Muscle layer of colon (tissue), 2 donors: ENCODE data around the gene PARS2.

Experiments used
- H3K27ac ChIP-seq: one replicate; pipeline ENCODE4 v1.7.0; 2013; ENCODE audit warnings: low read depth, mild to moderate bottlenecking, low read length, moderate library complexity
- H3K27me3 ChIP-seq, 2 donors: one replicate each; pipeline ENCODE4 v1.7.0; 2013; ENCODE audit warnings: low read length in 2 of 2, mild to moderate bottlenecking in 2 of 2; ENCODE audit not compliant: insufficient read depth in 2 of 2, control insufficient read depth in 1 of 2
- H3K36me3 ChIP-seq: one replicate; pipeline ENCODE4 v1.7.0; 2013; ENCODE audit warnings: mild to moderate bottlenecking, low read length; ENCODE audit not compliant: insufficient read depth
- H3K4me1 ChIP-seq: one replicate; pipeline ENCODE4 v1.7.0; 2013; ENCODE audit warnings: mild to moderate bottlenecking, low read length; ENCODE audit not compliant: insufficient read depth
- H3K4me3 ChIP-seq, 2 donors: one replicate each; pipeline ENCODE4 v1.7.0; 2013; ENCODE audit warnings: low read length in 2 of 2, low read depth in 1 of 2, mild to moderate bottlenecking in 1 of 2, moderate library complexity in 1 of 2
- H3K9ac ChIP-seq: one replicate; pipeline ENCODE4 v1.7.0; 2013; ENCODE audit warnings: low read length
- H3K9me3 ChIP-seq: one replicate; pipeline ENCODE4 v1.7.0; 2013; ENCODE audit warnings: mild to moderate bottlenecking, low read length
- donor health status: abdominal sarcoma.
- donor health status: Adenocarcinoma of cecum.

The PARS2 gene

GRCh38 chr1:54711536-54711935 is 52.8 kb downstream of the PARS2 start:
- H3K9me3 ChIP-seq, result no peaks in the 10 kb centered on the region
- peaks cover 6% of the 10 kb centered on the region for H3K36me3 ChIP-seq
- no peaks in the 10 kb centered on the region for H3K27me3 ChIP-seq
- peaks cover 13% of the 10 kb centered on the region for H3K4me1 ChIP-seq
- no peak overlapping the region for H3K4me3 ChIP-seq
- H3K9ac ChIP-seq, result no peak overlapping the region
- no peak overlapping the region for H3K27ac ChIP-seq

GRCh38 chr1:54710841-54711240 is 53.5 kb downstream of the PARS2 start:
- no peak overlapping the region for H3K4me3 ChIP-seq
- no peak overlapping the region for H3K27ac ChIP-seq
- peaks cover 9% of the 10 kb centered on the region for H3K4me1 ChIP-seq

GRCh38 chr1:54710434-54710833 is 53.9 kb downstream of the PARS2 start:
- H3K27me3 ChIP-seq, result no peaks in the 10 kb centered on the region
- H3K9ac ChIP-seq, result no peak overlapping the region

More at GRCh38 chr1:54710841-54711240, 53.5 kb downstream of the PARS2 start:
- H3K9me3 ChIP-seq, result no peaks in the 10 kb centered on the region
- peaks cover 6% of the 10 kb centered on the region for H3K36me3 ChIP-seq
- no peak overlapping the region for H3K9ac ChIP-seq
- H3K27me3 ChIP-seq, result no peaks in the 10 kb centered on the region

GRCh38 chr1:54709547-54710292 is 54.6 kb downstream of the PARS2 start:
- Histone ChIP-seq H3K9me3 (no peaks in the 10 kb centered on the region), H3K9ac (no peak overlapping the region), H3K36me3 (peaks cover 6% of the 10 kb centered on the region), H3K4me1 (peaks cover under 1% of the 10 kb centered on the region), H3K27me3 (no peaks in the 10 kb centered on the region), H3K27ac (no peak overlapping the region), H3K4me3 (no peak overlapping the region)

More at GRCh38 chr1:54710434-54710833, 53.9 kb downstream of the PARS2 start:
- Histone ChIP-seq H3K36me3 (peaks cover 6% of the 10 kb centered on the region), H3K4me3 (no peak overlapping the region), H3K4me1 (peaks cover 8% of the 10 kb centered on the region), H3K9me3 (no peaks in the 10 kb centered on the region), H3K27ac (no peak overlapping the region)

GRCh38 chr1:54708385-54708784 is 55.9 kb downstream of the PARS2 start:
- H3K4me1 ChIP-seq, result no peaks in the 10 kb centered on the region
- H3K27me3 ChIP-seq, result no peaks in the 10 kb centered on the region
- H3K4me3 ChIP-seq, result no peak overlapping the region
- H3K9ac ChIP-seq, result no peak overlapping the region
- H3K9me3 ChIP-seq, result no peaks in the 10 kb centered on the region
- peaks cover 6% of the 10 kb centered on the region for H3K36me3 ChIP-seq
- H3K27ac ChIP-seq, result no peak overlapping the region
